Prostate gland (tissue), 2 donors: ENCODE measurements around the gene LPP.

Experiments
- CTCF ChIP-seq, 4 experiments: fragments of 200-600 bp in 2 of 4; fragments of 450-650 bp in 2 of 4; sonication (generic) in 2 of 4; IDR thresholded peaks; 1 replicate in 3 of 4; 2 replicates in 1 of 4; pipeline ENCODE4 v1.5.1; 2016 to 2019; ENCODE audit warnings: antibody characterized with exemption in 4 of 4, mild to moderate bottlenecking in 2 of 4, moderate library complexity in 2 of 4
- POLR2A ChIP-seq: fragments of 450-650 bp; IDR thresholded peaks from one replicate; pipeline ENCODE4 v1.6.1; 2016; ENCODE audit warnings: antibody characterized with exemption, mild to moderate bottlenecking
- POLR2AphosphoS5 ChIP-seq: sonication (generic); formaldehyde crosslinking; IDR thresholded peaks from one replicate; pipeline ENCODE4 v1.6.1; 2017; ENCODE audit warnings: antibody characterized with exemption

- TF ChIP-seq POLR2A (no peak), CTCF (IDR thresholded peaks at IDR 0.05) (no peak), POLR2AphosphoS5 (no peak)
Measured at GRCh38 chr3:188385295-188385694, 231.3 kb downstream of the LPP start.
